Stimulated activated naive CD8-positive, alpha-beta T cell treated with anti-CD3 and anti-CD28 coated beads, Interleukin-15, amount 100 ng/mL, for 72 hours (primary cell): ENCODE data around the gene EED.
"Not testable (repeated sequence)": the region's sequence is repeated elsewhere in the genome, so short reads cannot be mapped to it uniquely, and the experiment has no call there.

Experiments
- ATAC-seq: fragments of 150-1000 bp; cut with Tn5 transposase; 2 replicates; pipeline ENCODE4 v1.10.0; 2021; ENCODE audit warnings: mild to moderate bottlenecking, moderate library complexity
- DNase-seq, 2 donors: peaks; one replicate each; pipeline ENCODE4 v3.0.0; 2021 to 2022
- H3K27ac Mint-ChIP-seq, 2 donors: one replicate each; pipeline ENCODE4 v1.8.0; 2022; ENCODE audit warnings: mild to moderate bottlenecking in 2 of 2, mixed read lengths in 2 of 2, moderate library complexity in 2 of 2
- H3K27me3 Mint-ChIP-seq: one replicate; pipeline ENCODE4 v1.8.0; 2022; ENCODE audit warnings: mixed read lengths
- H3K4me1 Mint-ChIP-seq: one replicate; pipeline ENCODE4 v1.8.0; 2022; ENCODE audit warnings: mild to moderate bottlenecking, mixed read lengths
- H3K4me3 Mint-ChIP-seq, 2 donors: one replicate each; pipeline ENCODE4 v1.8.0; 2022; ENCODE audit warnings: mild to moderate bottlenecking in 2 of 2, mixed read lengths in 2 of 2, moderate library complexity in 1 of 2
- H3K9me3 Mint-ChIP-seq, 2 donors: one replicate each; pipeline ENCODE4 v1.8.0; 2022; ENCODE audit warnings: mixed read lengths in 2 of 2

Gene EED

GRCh38 chr11:86209806-86210657 is 34.5 kb upstream of the EED start:
- Mint-ChIP-seq H3K27me3 (no peaks in the 10 kb centered on the region), H3K4me1 (peaks cover 44% of the 10 kb centered on the region), H3K9me3 (peaks cover 5 to 20% of the 10 kb centered on the region in 2 donors), H3K27ac (no peak overlapping the region), H3K4me3 (no peak overlapping the region)
- ATAC-seq (no peak), DNase-seq (no peak)

- Mint-ChIP-seq H3K27me3 (no peaks in the 10 kb centered on the region), H3K27ac (no peak overlapping the region), H3K4me3 (no peak overlapping the region), H3K9me3 (peaks cover 5 to 20% of the 10 kb centered on the region in 2 donors), H3K4me1 (peaks cover 53% of the 10 kb centered on the region)
- DNase-seq (no peak), ATAC-seq (no peak)
Measured at GRCh38 chr11:86210898-86211297, 33.7 kb upstream of the EED start.

GRCh38 chr11:86211619-86212018 is 32.9 kb upstream of the EED start:
- Mint-ChIP-seq H3K27ac (no peak overlapping the region), H3K4me1 (peaks cover 60% of the 10 kb centered on the region), H3K4me3 (no peak overlapping the region), H3K27me3 (no peaks in the 10 kb centered on the region), H3K9me3 (peaks cover 5 to 20% of the 10 kb centered on the region in 2 donors)
- ATAC-seq (no peak), DNase-seq (no peak)

GRCh38 chr11:86212019-86212611 is 32.4 kb upstream of the EED start:
- no peaks in the 10 kb centered on the region for H3K27me3 Mint-ChIP-seq
- H3K27ac Mint-ChIP-seq = no peak overlapping the region
- H3K4me1 Mint-ChIP-seq = peaks cover 60% of the 10 kb centered on the region
- ATAC-seq = no peak
- H3K4me3 Mint-ChIP-seq = no peak overlapping the region
- H3K9me3 Mint-ChIP-seq = peaks cover 5 to 20% of the 10 kb centered on the region in 2 donors
- no peak for DNase-seq

- DNase-seq = peak; percentile 75 to 91
- H3K4me1 Mint-ChIP-seq = peaks cover 81% of the 10 kb centered on the region
- H3K27me3 Mint-ChIP-seq = no peaks in the 10 kb centered on the region
- peak overlapping the region; percentile 91 to 97 for H3K27ac Mint-ChIP-seq
- peaks cover 6 to 20% of the 10 kb centered on the region in 2 donors for H3K9me3 Mint-ChIP-seq
- peak overlapping the region; percentile 28 to 38 for H3K4me3 Mint-ChIP-seq
- ATAC-seq = peak; percentile 92
Measured at GRCh38 chr11:86214710-86215109, 29.8 kb upstream of the EED start.

- Mint-ChIP-seq H3K9me3 (peaks cover 8 to 13% of the 10 kb centered on the region in 2 donors), H3K27me3 (no peaks in the 10 kb centered on the region), H3K4me1 (peaks cover 66% of the 10 kb centered on the region), H3K27ac (peak overlapping the region; percentile 8 to 92), H3K4me3 (peak overlapping the region; percentile 61 to 79)
- peak; percentile 30 to 58 for DNase-seq
- peak; percentile 55 for ATAC-seq
Measured at GRCh38 chr11:86218125-86219084, 26.1 kb upstream of the EED start.

GRCh38 chr11:86219311-86220193 is 25.0 kb upstream of the EED start:
- peaks cover 7% of the 10 kb centered on the region for H3K27me3 Mint-ChIP-seq
- H3K27ac Mint-ChIP-seq = peak overlapping the region in 1 of 2 donors; percentile 92
- peaks cover 57% of the 10 kb centered on the region for H3K4me1 Mint-ChIP-seq
- peak overlapping the region in 1 of 2 donors; percentile 79 for H3K4me3 Mint-ChIP-seq
- peaks cover 12 to 16% of the 10 kb centered on the region in 2 donors for H3K9me3 Mint-ChIP-seq
- ATAC-seq = peak; percentile 27
- no peak for DNase-seq

GRCh38 chr11:86220653-86221052 is 23.9 kb upstream of the EED start:
- peaks cover 46% of the 10 kb centered on the region for H3K4me1 Mint-ChIP-seq
- H3K9me3 Mint-ChIP-seq = peaks cover 8 to 18% of the 10 kb centered on the region in 2 donors
- H3K27me3 Mint-ChIP-seq = peaks cover 7% of the 10 kb centered on the region
- ATAC-seq = no peak
- no peak overlapping the region for H3K27ac Mint-ChIP-seq
- DNase-seq = no peak
- peak overlapping the region in 1 of 2 donors; percentile 10 for H3K4me3 Mint-ChIP-seq

- Mint-ChIP-seq H3K9me3 (peaks cover 8 to 19% of the 10 kb centered on the region in 2 donors), H3K27ac (no peak overlapping the region), H3K4me1 (peaks cover 49% of the 10 kb centered on the region), H3K27me3 (peaks cover 7% of the 10 kb centered on the region), H3K4me3 (no peak overlapping the region)
- ATAC-seq = no peak
- no peak for DNase-seq
Measured at GRCh38 chr11:86222081-86222480, 22.5 kb upstream of the EED start.

GRCh38 chr11:86224575-86224974 is 20.0 kb upstream of the EED start:
- peaks cover 8 to 19% of the 10 kb centered on the region in 2 donors for H3K9me3 Mint-ChIP-seq
- ATAC-seq = not testable (repeated sequence)
- H3K4me1 Mint-ChIP-seq = peaks cover 54% of the 10 kb centered on the region

GRCh38 chr11:86225344-86225743 is 19.2 kb upstream of the EED start:
- not testable (repeated sequence) for DNase-seq, H3K27me3 Mint-ChIP-seq, H3K27ac Mint-ChIP-seq, ATAC-seq, H3K4me3 Mint-ChIP-seq
- Mint-ChIP-seq H3K9me3 (peaks cover 8 to 15% of the 10 kb centered on the region in 2 donors), H3K4me1 (peaks cover 55% of the 10 kb centered on the region)

More at GRCh38 chr11:86224575-86224974, 20.0 kb upstream of the EED start:
- not testable (repeated sequence) for DNase-seq, H3K27me3 Mint-ChIP-seq, H3K4me3 Mint-ChIP-seq, H3K27ac Mint-ChIP-seq

GRCh38 chr11:86228269-86229038 is 16.1 kb upstream of the EED start:
- ATAC-seq = peak; percentile 95
- peak overlapping the region; percentile 84 to 97 for H3K27ac Mint-ChIP-seq
- H3K4me3 Mint-ChIP-seq = peak overlapping the region; percentile 62 to 71
- H3K9me3 Mint-ChIP-seq = peaks cover 8 to 15% of the 10 kb centered on the region in 2 donors
- H3K27me3 Mint-ChIP-seq = peaks cover 7% of the 10 kb centered on the region
- DNase-seq = no peak
- H3K4me1 Mint-ChIP-seq = peaks cover 67% of the 10 kb centered on the region

GRCh38 chr11:86229039-86229330 is 15.6 kb upstream of the EED start:
- Mint-ChIP-seq H3K9me3 (peaks cover 6 to 11% of the 10 kb centered on the region in 2 donors), H3K4me3 (peak overlapping the region; percentile 62 to 71), H3K4me1 (peaks cover 67% of the 10 kb centered on the region), H3K27ac (peak overlapping the region; percentile 84 to 97)
- ATAC-seq = peak; percentile 80
- H3K27me3 Mint-ChIP-seq = not testable (repeated sequence)
- DNase-seq = peak; percentile 23 to 64
